Prostate gland (tissue), 2 donors: ENCODE data around the gene KATNB1.

Experiments used
- POLR2A ChIP-seq: fragments of 450-650 bp; IDR thresholded peaks from one replicate; pipeline ENCODE4 v1.6.1; 2016; ENCODE audit warnings: antibody characterized with exemption, mild to moderate bottlenecking
- POLR2AphosphoS5 ChIP-seq: sonication (generic); formaldehyde crosslinking; IDR thresholded peaks from one replicate; pipeline ENCODE4 v1.6.1; 2017; ENCODE audit warnings: antibody characterized with exemption
- TF ChIP-seq, protein P1 (sequence below), 4 experiments: fragments of 200-600 bp in 2 of 4; fragments of 450-650 bp in 2 of 4; sonication (generic) in 2 of 4; IDR thresholded peaks; 1 replicate in 3 of 4; 2 replicates in 1 of 4; pipeline ENCODE4 v1.5.1; 2016 to 2019; ENCODE audit warnings: antibody characterized with exemption in 4 of 4, mild to moderate bottlenecking in 2 of 4, moderate library complexity in 2 of 4

GRCh38 chr16:57722651-57723050 lies 12.9 kb upstream of the KATNB1 start:
- no peak for TF ChIP-seq POLR2AphosphoS5
- TF ChIP-seq, protein P1, sequence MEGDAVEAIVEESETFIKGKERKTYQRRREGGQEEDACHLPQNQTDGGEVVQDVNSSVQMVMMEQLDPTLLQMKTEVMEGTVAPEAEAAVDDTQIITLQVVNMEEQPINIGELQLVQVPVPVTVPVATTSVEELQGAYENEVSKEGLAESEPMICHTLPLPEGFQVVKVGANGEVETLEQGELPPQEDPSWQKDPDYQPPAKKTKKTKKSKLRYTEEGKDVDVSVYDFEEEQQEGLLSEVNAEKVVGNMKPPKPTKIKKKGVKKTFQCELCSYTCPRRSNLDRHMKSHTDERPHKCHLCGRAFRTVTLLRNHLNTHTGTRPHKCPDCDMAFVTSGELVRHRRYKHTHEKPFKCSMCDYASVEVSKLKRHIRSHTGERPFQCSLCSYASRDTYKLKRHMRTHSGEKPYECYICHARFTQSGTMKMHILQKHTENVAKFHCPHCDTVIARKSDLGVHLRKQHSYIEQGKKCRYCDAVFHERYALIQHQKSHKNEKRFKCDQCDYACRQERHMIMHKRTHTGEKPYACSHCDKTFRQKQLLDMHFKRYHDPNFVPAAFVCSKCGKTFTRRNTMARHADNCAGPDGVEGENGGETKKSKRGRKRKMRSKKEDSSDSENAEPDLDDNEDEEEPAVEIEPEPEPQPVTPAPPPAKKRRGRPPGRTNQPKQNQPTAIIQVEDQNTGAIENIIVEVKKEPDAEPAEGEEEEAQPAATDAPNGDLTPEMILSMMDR (IDR thresholded peaks at IDR 0.05) = no peak
- no peak for TF ChIP-seq POLR2A
